HG03432 (cell line): ENCODE results near the gene PAQR9.

ENCODE experiments used
- ATAC-seq: cut with Tn5 transposase; IDR thresholded peaks from one replicate; pipeline ENCODE4 v1.9.1; 2021; ENCODE audit warnings: mild to moderate bottlenecking, moderate library complexity; ENCODE audit not compliant: unreplicated experiment

Gene PAQR9

GRCh38 chr3:142926368-142926944 is 37.0 kb downstream of the PAQR9 start:
- no peak for ATAC-seq

GRCh38 chr3:142925140-142925539 is 38.3 kb downstream of the PAQR9 start:
- ATAC-seq = no peak

DNA sequence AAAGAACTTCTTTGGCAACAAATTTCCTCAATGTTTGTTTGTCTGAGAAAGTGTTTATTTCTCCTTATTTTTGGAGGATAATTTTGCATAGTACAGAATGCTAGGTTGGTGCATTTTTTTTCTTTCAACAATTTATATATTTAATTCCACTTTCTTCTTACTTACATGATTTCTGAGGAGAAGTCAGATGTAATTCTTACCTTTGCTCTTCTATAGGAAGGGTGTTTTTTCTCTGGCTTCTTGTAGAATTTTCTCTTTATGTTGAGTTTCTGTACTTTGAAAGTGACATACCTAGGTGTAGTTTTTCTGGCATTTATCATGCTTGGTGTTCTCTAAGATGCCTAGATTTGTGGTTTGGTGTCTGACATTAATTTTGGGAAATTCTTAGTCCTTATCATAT is 39.8 kb downstream of the PAQR9 start:
- no peak for ATAC-seq

GRCh38 chr3:142916605-142917004 is 46.9 kb downstream of the PAQR9 start:
- no peak for ATAC-seq

DNA sequence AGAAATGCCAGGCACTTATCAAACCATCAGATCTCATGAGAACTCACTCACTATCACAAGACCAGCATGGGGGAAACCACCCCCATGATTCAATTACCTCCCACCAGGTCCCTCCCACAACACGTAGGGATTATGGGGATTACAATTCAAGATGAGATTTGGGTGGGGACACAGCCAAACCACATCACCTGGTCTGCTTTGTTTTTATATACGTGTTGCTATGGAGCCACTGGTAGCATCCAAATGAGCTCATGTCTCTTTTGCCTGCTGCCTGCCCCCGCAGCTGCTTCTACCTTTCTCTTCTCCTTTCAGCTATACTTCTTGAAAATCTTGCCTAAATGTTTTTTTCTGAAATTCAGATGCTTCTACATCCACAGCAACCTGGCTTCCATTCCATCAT is 47.8 kb downstream of the PAQR9 start:
- ATAC-seq = no peak

- ATAC-seq = no peak
Measured at GRCh38 chr3:142914286-142914811, 49.1 kb downstream of the PAQR9 start.

GRCh38 chr3:142913432-142913831 is 50.0 kb downstream of the PAQR9 start:
- ATAC-seq = no peak

DNA sequence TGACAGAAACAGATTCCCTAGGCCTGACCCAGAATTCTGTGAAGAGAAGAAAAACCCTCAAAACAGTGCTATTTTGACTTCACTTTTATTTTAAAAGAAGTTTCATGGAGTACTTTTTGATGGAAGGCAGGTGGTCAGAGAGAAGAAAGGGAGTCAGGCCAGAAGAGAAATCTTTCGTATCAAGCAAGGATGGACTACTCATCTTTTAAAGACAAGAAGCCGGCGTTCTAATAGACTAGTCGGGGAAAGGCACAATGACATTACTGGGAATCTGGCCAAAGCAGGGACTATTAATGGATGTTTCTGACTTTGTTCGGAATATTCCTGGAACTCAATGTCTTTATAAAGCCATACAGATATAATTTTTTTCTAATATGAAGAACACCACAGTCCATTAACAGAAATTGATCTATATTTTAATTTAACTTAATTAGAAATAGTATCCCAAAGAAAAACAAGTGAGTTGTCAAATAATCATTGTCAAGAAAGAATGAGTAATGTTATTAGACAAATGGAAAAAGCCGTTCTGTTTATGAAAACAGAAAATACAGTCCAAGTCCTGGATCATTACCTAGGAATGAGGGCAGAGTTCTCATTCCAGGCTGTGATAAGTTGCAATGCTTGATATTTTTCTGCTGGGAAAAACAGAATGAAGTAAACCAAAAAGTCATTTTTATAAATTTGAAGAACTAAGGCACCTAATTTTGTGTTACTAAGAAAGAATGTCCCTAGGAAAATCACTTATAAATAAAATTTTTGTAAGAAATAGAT is 50.9 kb downstream of the PAQR9 start:
- no peak for ATAC-seq
